ENCODE measurements around the gene NRXN3. TPM values are rescaled to one million over a fixed set of nuclear protein-coding genes. Genes with fewer than 3 reads are reported as not detected.

The NRXN3 gene
- total and polyA plus RNA-seq, 2 experiments from 2014 or later = 0.69 to 1.5 TPM

DNA sequence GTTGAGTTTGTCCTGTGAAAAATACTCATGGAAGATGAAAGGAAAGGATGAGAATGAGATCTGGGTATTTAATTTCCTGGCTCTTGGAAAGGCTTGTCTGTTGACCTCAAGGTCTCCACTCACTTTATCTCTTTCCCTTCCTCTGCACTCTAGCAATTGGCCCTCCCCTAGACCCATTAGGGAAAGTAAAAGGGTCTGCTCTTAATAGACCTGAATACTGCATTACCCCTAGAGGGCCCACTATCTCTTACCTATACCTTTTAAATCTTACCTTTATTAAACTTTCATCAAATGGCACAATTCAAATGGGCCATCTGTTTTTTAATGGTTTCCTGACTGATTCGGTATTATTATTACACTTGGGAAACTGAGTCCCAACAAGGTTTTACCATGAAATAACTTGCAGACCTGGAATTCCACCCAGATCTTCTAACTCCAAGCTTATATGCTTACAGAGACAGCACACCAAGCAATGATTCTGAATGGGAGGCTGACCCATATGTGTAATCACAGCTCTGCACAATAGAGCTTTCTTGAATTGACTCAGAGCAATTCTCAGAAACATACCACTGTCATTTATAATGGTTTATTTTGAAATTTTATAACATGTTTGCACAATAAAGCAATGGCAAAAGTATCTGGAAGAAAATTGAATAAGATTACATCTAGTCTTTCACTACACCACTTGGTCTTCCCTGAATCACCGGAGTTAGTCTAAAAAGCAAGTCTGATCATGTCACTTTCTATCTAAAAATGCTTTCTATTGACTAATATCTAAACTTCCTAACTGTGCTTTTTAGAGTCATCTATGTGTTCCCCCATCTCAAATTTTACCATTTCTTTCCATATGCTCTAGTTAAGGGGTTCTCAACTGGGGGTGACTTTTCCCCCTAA lies 618.5 kb downstream of the NRXN3 start:
- Histone ChIP-seq H3K27me3 (no peaks in the 10 kb centered on the region), H3K27ac (no peak overlapping the region), H3K36me3 (no peaks in the 10 kb centered on the region), H3K4me1 (ENCODE audit: low read depth) (no peaks in the 10 kb centered on the region), H3K9me3 (ENCODE audit: low read depth) (no peaks in the 10 kb centered on the region), H3K4me3 (no peak overlapping the region)
- no peak for TF ChIP-seq CTCF (IDR thresholded peaks at IDR 0.05; ENCODE audit: low read depth, low read length)
- DNase-seq (ENCODE audit: low read depth in 1 of 2, low spot score in 1 of 2) = no peak

- Histone ChIP-seq H3K27me3 (no peaks in the 10 kb centered on the region), H3K9me3 (ENCODE audit: low read depth) (no peaks in the 10 kb centered on the region), H3K4me3 (no peak overlapping the region), H3K27ac (no peak overlapping the region), H3K36me3 (no peaks in the 10 kb centered on the region), H3K4me1 (ENCODE audit: low read depth) (no peaks in the 10 kb centered on the region)
- peak in 1 of 2 donors; percentile 14 for DNase-seq (ENCODE audit: low read depth in 1 of 2, low spot score in 1 of 2)
- no peak for TF ChIP-seq CTCF (IDR thresholded peaks at IDR 0.05; ENCODE audit: low read depth, low read length)
These were observed 620.1 kb downstream of the NRXN3 start for GRCh38 chr14:78790271-78790670.

DNA sequence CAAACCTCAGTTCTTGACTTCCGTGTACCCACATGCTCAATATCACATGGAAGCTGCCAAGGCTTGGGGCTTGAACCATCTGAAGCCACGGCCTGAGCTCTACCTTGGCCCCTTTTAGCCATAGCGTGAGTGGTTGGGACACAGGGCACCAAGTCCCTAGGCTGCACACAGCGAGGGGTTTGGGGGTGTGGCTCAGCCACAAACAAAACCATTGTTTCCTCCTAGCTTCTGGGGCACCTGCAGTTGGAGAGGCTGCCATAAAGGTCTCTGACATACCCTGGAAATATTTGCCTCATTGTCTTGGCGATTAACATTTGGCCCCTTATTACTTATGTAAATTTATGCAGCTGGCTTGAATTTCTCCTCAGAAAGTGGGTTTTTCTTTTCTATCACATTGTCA lies 628.6 kb downstream of the NRXN3 start:
- DNase-seq (ENCODE audit: low read depth in 1 of 2, low spot score in 1 of 2) = no peak
- H3K4me1 ChIP-seq (ENCODE audit: low read depth) = no peaks in the 10 kb centered on the region
- H3K4me3 ChIP-seq = no peak overlapping the region
- H3K27me3 ChIP-seq = no peaks in the 10 kb centered on the region
- no peaks in the 10 kb centered on the region for H3K36me3 ChIP-seq
- no peak for TF ChIP-seq CTCF (IDR thresholded peaks at IDR 0.05; ENCODE audit: low read depth, low read length)
- H3K9me3 ChIP-seq (ENCODE audit: low read depth) = no peaks in the 10 kb centered on the region
- H3K27ac ChIP-seq = no peak overlapping the region

DNA sequence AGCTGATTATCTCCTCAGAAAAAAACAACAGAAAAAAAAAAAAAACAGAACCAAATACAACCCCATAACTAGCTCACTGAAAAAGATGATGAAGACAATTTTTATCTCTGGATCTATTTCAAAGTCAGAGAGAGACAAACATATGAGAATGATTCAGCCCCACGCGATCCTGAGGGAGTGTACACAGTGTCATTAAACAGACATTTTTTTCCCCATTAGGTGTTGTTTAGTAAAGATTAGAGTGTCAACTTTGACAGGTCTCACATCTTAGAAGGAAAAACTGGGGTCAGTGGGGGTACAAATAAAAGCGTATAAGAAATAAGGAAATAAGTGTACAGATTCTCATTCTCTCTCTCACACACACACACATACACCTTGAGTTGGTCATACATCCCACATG lies 635.4 kb downstream of the NRXN3 start:
- H3K9me3 ChIP-seq (ENCODE audit: low read depth) = no peaks in the 10 kb centered on the region
- H3K36me3 ChIP-seq = no peaks in the 10 kb centered on the region
- H3K27me3 ChIP-seq = no peaks in the 10 kb centered on the region
- H3K4me1 ChIP-seq (ENCODE audit: low read depth) = no peaks in the 10 kb centered on the region
- no peak overlapping the region for H3K4me3 ChIP-seq
- no peak overlapping the region for H3K27ac ChIP-seq
- no peak for DNase-seq (ENCODE audit: low read depth in 1 of 2, low spot score in 1 of 2)
- TF ChIP-seq CTCF (IDR thresholded peaks at IDR 0.05; ENCODE audit: low read depth, low read length) = no peak

- Histone ChIP-seq H3K4me1 (ENCODE audit: low read depth) (no peaks in the 10 kb centered on the region), H3K27ac (no peak overlapping the region), H3K27me3 (peaks cover 4% of the 10 kb centered on the region), H3K4me3 (no peak overlapping the region), H3K9me3 (ENCODE audit: low read depth) (no peaks in the 10 kb centered on the region), H3K36me3 (no peaks in the 10 kb centered on the region)
- TF ChIP-seq CTCF (IDR thresholded peaks at IDR 0.05; ENCODE audit: low read depth, low read length) = no peak
- no peak for DNase-seq (ENCODE audit: low read depth in 1 of 2, low spot score in 1 of 2)
These were observed 652.9 kb downstream of the NRXN3 start for GRCh38 chr14:78823035-78823434.

Measured in cardiac muscle cell (in vitro differentiated cells and primary cell).